NCI-H1048 (cell line): Measurements from ENCODE around the gene TENT4A.
"Not testable (repeated sequence)": the region's sequence is repeated elsewhere in the genome, so short reads cannot be mapped to it uniquely, and the experiment has no call there.

Experiments used
- DNase-seq: peaks from one replicate; lab custom pipeline; 2025; lab: John Stamatoyannopoulos, UW

The TENT4A gene

DNA sequence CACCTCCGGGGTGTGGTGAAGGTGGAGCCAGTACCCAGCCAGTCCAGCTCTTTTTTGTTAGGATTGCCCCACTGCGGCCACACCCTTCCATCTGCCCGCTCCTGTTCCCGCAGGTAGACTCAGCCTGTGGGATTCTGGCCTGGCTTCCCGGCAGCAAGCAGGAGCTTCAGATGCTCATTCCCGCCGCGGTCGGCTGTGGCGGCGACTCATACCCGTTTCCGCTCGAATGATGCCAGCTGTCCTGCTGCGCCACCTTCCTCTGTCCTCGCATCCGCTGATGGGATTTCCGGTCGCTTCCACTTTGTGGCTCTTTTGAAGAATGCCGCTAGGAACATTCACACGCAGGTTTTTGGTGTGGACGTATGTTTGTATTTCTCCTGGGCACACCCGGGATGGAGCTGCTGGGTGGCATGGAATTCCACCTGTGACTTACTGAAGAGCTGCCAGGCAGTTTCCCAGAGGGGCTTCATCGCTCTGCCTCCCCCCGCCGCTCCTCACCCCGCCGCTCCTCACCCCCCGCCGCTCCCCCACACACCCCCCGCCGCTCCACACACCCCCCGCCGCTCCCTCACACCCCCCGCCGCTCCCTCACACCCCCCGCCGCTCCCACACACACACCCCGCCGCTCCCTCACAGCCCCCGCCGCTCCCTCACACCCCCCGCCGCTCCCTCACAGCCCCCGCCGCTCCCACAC is 60.3 kb downstream of the TENT4A start:
- no peak for DNase-seq

DNA sequence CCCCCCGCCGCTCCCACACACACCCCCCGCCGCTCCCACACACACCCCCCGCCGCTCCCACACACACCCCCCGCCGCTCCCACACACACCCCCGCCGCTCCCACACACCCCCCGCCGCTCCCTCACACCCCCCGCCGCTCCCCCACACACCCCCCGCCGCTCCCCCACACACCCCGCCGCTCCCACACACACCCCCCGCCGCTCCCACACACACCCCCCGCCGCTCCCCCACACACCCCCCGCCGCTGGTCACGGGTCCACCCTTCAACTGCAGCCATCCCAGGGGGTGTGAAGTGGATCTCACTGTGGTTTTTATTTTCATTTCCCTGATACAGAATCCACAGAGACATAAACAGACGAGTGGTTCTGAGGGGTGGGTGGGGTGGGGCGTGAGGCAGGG is 61.0 kb downstream of the TENT4A start:
- DNase-seq, result not testable (repeated sequence)

DNA sequence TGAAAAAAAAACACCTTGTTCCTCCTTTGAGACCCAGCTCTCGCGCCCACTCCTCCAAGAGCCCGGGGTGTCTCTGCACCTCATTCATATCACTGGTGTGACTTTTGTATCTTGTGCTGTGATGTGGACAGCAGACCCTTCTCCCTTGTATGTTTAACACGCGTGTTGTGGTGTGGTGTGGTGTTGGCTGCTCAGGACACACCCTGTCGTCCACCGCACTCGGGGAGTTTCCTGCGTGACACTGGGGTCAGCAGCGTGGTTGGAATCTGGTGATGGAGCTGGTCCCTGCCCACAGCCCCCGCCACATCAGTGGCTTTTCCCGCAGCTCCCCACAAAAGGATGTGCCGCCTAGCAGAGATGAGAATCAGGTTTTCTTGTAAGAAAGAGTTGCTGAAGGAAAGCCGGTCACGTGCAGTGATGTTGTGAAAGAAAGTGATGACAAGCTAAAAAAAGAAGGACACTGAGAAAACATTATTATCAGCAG is 61.5 kb downstream of the TENT4A start:
- no peak for DNase-seq

DNA sequence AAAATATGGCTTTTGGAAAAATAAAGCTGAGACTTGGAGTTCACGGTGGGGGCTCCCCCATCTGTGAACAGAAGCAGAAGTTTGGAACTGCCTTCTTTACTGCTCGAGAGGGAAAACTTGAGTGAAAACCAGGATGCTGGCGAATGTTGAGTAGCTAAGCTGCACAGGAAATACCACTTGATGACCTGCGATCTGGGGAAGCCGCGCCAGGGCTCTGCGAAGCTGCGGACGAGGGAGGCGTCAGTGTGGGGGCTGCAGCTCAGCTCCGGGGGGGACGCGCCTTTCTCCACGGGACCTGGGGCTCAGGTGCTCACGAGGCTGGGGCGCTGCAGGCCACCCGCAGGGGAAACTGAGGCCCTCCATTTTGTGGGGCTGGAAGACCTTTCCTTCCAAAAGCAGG is 62.3 kb downstream of the TENT4A start:
- no peak for DNase-seq

DNA sequence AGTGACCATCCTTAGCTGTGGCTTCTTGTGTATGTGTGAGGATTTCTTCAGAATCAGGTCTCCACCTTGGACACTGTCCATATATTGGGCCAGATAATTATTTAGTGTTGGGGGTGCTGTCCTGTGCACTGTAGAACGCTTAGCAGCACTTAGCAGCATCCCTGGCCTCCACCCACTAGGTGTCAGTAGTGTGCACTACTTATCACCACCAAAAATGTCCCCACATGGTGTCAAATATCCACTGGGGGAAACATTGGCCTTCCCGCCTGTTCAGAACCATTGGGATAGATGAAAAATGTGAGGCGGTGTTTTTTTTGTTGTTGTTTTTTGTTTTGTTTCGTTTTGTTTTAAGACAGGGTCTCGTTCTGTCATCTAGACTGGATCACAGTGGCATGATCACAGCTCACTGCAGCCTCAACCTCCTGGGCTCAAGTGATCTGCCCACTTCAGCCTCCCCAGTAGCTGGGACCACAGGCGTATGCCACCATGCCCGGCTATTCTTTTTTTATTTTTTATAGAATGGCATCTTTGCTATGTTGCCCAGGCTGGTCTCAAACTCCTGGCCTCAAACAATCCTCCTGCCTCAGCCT is 67.7 kb downstream of the TENT4A start:
- peak; percentile 22 for DNase-seq

DNA sequence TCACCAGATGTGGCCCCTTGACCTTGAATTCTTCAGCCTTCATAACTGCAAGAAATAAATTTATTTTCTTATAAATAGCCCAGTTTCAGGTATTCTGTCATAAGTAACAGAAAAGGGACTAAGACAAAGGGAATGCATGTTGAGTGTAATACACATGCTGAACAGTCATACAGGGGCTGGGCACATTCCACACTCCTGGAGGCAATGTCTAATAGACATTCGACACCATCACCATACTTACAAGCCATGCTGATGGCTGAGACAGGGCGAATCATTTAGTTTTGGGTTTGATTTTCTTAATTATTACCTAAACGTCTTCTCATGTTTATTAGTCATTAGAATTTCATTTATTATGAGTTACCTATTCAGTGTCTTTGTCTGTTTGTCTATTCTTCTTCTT is 68.5 kb downstream of the TENT4A start:
- DNase-seq, result no peak

DNA sequence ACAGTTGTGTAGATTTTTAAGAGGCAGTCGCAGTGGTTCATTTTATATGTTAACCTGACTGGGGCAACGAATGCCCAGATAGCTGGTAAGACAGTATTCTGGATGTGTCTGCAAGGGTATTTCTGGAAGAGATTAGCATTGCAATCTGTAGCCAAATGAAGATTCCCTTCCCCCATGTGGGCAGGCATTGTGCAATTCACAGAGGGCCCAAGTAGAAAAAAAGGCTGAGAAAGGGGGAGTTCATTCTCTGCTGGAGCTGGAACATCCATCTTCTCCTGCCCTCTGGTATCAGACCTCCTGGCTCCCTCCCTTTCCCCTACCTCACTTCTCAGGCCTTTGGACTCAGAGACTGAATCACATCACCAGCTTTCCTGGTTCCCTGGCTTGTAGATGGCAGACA is 70.6 kb downstream of the TENT4A start:
- no peak for DNase-seq

DNA sequence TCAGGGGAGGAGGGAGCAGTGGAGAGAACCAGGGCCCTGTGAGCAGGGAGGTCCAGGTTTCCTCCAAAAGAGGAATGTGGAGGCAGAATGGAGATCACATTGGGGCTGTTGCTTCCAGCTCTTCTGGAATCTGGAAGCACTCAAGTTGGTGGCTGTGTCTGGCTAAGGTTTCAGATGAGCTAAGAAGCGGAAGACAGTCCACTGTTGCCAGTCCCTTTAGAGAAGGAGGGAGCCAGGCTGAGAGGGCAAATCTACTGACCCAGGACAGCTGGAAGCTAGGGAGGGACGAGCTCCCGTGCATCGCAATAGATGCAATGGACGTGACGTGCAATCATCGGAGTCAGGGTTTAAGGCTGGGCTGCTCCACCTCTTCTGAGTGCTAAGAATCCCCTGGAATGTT is 71.2 kb downstream of the TENT4A start:
- DNase-seq, result no peak

DNA sequence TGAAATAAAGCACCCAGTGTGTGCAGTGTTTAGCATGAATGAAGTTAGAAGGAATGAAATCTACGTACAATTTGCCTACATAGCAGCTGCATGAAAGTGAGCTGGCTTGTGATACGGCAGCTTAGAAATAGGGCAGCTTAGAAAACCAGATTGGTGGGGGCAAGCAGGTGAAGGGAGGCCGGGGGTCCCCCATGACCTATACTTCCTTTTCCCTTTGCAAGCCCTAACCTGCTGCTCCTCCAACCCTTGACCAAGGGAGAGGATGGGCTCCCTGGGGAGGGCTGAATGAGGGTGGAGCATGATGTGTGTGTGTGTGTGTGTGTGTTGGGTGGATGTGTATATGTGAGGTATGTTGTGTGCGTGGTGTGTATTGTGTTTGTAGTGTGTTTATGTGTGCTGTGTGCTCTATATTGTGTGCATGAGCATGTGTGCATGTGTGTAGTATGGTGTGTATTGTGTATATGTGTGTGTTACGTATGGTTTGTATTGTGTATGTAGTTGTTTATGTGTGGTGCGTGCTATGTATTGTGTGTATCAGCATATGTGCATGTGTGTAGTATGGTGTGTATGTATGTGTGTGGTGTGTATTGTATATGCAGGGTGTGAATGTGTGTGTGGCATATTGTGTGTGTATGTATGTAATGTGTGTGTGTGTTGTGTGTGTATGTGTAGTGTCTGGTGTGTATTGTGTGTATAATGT is 72.1 kb downstream of the TENT4A start:
- DNase-seq, result no peak

DNA sequence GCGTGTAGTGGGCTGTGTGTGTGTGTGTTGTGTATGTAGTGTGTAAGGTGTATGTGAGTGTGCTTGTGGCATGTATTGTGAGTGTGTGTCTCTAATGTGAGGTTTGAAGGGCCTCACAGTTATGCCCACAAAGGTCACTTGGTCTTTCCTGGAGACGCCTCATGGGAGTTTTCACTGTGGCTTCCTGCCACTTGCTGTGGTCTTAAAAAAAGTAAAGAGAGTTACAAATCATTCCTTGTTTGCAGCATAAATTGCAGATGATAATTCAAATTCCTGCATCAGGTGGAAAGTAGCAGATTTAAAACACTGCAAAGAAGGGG is 72.6 kb downstream of the TENT4A start:
- no peak for DNase-seq

DNA sequence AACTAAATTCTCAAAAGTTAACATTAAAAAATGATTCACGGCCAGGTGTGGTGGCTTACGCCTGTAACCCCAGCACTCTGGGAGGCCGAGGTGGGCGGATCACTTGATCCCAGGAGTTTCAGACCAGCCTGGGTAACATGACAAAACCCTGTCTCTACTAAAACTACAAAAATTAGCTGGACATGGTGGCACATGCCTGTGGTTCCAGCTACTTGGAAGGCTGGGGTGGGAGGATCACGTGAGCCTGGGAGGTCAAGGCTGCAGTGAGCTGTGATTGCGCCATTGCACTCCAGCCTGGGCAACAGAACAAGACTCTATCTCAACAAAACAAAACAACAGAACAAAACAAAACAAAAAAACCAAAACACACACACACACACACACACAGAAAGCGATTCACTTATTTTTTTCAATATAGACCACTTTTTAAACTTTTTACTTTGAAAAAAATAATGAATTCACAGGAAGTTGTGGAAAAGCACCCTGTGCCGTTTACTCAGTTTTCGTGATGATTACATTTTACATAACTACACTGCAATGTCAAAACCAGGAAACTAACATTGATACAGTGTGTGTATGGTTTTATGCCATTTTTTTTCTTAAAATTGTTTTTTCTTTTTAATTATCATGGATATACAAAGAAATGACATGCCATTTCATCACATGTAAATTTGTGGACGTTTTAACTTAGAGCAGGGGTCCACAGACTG is 73.7 kb downstream of the TENT4A start:
- no peak for DNase-seq

DNA sequence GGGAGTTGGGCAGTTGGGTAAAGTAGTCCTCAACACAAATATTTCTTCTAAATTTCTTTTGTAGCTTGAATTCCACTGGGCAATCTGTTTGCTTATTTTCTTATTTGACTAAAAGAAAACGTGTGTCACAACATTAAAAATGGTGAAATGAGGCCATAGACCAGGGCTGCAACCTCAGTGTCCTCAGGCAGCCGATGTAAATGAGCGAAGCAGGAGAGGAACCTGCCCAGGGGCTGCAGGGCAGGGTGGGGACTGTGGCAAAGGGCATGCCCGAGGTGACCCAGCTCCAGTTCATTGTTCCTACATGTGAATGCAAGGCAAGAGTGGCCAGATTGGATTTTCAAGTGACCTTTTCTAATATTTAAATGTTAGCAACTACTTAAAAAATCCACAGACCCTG is 74.7 kb downstream of the TENT4A start:
- DNase-seq, result no peak

DNA sequence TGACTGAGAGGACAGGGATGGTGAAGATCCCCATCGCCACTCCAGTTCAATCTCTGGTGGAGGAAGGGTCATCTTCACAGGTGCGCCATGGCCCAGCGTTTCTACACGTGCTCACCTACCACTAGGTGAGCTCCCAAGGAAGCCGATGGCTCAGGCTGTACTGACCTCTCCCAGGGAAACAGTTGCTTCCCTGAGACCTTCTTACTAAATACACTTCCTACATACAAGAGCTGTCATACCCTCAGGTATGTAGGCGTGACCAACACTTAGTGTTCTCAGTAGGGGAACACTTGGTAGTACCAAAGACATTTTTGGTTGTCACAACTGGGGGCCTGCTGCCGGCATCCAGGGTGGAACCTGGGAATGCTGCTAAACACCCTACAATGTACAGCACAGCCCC is 75.2 kb downstream of the TENT4A start:
- no peak for DNase-seq

DNA sequence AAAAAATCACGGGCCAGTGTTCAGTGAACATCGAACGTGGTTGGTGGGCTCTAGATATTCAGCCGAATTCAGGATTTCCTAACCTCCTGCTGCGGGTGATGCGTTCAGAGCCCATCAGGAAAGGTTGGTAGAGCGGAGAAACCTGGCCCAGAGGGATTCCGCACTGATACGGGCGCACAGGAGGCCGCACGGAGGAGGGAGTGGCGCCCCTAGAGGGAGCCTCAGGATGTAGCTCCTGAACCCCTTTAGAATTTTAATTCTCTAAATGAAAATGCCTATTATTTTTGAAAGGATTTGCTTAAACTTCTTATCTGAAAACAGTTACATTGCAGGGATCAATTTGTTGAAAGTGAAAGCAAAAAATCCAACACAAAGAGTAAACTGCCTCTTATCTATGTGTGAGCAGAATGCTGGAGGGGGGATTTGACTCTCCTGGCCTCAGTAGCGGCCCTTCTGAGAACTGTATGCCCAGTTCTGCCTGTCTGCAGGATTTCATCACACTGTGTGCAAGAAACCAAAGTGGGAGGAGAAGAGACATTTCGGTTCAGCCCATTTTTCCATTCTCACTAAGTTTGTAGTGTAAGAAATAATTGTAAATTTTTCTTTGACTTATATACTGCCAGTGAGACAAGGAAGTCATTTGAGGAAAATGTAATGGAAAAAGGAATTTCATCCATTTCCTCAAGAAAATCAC is 75.9 kb downstream of the TENT4A start:
- no peak for DNase-seq

DNA sequence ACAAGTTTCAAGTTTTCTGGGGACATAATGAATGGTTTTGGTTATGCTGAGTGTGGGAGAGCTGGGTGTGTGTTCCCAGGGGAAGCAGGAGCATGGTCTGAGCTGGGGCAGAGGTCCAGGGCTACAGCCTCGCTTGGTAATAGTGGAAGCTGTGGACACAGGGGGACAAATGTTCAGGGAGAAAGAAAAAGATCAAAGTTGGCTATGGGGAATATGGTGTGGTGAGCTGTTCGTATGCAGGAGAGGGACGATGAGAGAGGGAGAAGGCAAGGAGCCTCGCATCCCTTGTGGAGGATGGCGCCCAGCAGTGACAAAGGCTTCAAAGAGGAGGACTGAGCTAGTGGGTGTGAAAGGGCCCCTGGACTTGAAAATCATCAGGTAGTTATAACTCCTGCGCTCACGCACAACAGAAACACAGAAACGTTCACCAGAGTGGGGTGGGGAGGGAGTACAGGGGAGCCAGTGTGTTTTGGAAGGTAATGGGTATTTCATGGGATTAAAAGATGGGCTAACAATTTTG is 77.2 kb downstream of the TENT4A start:
- no peak for DNase-seq

DNA sequence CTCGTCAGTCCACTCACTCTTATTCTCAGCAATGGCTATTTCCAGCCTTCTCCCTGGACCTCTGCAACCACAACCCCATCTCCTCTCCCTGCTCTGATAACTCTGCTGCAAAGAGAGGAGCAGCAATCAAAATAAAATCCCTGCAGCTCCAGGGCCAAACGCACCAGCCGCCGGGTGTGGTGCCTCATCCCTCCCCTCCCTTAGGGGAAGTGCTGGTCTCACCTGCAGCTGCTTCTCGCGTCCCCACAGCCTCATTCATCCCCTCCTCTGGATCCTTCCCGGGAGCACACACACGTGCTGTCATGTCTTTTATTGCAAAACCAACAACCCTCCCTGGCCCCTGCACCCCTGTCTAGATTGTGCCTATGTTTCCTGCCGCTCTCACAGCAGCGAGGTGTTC is 77.8 kb downstream of the TENT4A start:
- no peak for DNase-seq

DNA sequence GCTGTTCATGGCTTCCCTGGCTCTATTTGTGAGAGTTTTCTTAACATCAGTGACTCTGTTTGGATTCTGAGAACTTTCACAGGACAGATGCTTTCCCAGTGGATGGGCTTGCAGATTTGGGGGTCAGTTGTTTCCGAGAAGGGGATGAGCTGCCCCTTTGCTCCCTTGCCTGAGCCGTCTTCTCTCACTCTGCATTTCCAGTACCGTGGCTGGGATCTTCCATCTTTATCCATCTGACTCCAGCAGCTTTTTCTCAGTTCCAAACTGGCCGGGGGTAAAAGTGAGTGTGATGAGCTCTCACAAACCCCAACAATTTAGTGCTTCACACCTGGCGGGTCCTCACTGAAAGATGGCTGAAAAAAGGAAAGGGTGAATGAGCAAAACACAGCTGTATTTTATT is 79.1 kb downstream of the TENT4A start:
- no peak for DNase-seq

DNA sequence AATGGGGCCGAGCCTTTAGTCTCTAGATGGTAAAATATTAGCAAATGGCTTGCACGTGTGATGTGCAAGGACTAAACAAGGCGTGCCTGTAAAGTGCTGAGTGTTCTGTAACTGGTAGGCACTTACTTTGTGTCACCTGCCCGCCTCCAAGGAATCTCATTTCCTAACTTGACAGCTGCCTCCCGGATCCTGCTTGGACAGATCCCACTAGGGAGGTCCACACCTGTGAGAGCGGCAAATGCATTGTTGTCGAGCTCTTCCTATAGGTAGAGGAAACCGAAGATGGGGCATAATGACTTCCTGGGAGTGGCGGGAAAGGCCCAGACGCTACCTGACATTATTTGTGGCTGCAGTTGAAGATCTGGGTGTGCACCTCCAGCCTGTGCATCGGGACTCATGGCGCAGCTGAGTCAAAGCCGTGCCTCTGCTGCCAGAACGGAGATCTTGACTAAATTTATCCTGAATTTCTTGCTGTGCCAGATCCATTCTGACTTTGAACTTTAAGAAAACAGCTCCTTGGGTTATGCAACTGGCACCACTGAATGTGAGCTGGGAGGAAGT is 79.8 kb downstream of the TENT4A start:
- DNase-seq, result no peak

DNA sequence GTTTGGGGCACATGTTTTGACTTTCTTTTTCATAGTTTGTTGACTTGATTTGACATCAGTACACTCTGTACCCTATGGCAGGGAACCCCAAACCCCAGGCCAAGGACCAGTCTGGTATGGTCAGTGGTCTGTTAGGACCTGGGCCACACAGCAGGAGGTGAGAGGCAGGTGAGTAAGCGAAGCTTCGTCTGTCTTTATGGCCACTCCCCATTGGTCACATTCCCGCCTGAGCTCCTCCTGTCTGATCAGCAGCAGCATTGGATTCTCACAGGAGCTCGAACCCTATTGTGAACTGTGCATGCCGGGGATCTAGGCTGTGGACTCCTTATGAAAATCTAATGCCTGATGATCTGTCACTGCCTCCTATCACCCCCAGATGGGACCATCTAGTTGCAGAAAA is 88.0 kb downstream of the TENT4A start:
- DNase-seq, result no peak

DNA sequence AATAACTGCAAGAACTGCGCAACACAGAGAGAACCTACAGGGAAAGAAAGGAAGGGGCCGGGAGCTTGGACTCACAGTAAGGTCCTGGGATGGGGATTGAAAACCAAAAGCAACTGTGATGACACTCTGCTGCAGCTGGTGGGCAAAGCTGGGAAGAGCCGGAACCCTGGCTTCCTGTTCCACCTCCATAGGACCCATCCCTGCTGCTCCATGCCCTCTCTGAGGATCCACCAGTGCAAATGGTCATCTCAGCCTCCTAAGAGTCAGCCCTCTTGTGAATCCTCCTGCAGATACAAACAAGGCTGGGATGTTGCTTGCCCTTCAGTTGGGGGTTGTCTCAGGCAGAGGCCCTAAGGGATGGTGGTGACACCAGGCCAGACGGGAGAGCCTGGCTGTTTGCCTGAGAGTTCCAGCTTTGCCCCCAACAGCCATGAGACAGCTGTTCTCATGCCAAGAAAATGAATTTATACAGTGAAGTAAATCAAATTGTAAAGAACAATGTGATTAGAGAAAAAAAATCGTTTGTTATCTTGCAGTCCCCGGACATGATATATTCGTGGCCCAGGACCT is 90.8 kb downstream of the TENT4A start:
- DNase-seq, result no peak

DNA sequence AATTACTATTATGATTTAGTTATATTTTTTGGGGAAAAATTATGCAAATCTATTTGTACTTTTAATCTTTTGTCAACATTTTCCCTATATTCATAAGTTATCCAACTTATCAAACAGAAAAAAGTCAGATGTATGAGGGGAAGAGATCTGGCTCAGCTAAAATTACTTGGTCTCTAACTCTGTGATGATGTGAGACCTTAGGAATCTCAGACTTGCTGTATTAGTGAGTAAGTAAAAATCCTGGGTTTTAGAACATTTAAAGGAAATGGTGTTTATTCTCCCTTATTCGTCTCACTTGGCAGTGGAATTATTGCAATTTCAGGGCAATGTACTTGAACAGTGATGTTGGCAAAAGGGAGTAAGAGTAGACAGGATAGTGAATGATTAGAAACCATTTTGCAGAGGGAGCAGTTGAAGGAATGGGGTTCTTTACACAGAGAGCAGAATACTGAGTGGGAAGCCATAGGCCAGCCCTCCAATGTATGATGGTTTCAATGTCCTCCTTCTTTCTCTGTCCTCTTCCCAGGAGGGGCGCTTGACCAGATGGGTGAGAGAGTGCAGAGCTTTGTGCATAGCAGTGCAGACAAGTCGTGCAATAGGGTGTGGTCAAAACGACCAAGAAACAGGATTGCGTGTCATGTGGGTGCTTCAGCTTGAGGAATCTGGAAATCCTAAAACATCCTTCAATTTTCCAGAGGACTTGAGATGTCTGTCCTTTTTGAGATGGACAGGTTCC is 91.7 kb downstream of the TENT4A start:
- DNase-seq, result no peak
